Tibial artery (tissue), 4 donors: ENCODE measurements around the gene AGAP1.

Source experiments
- DNase-seq, 2 donors: peaks; one replicate each; pipeline ENCODE4 v3.0.0-alpha.2; 2019
- H3K27ac ChIP-seq, 2 donors: fragments of 200-600 bp; sonication (generic) in 1 of 2; 1 replicate in 1 of 2; 2 replicates in 1 of 2; pipeline ENCODE4 v1.5.1; 2018 to 2019; ENCODE audit warnings: mild to moderate bottlenecking in 1 of 2
- H3K27me3 ChIP-seq, 2 donors: fragments of 200-600 bp; sonication (generic) in 1 of 2; one replicate each; pipeline versions ENCODE4 v1.5.1 to v1.6.0; 2016 to 2019
- H3K36me3 ChIP-seq, 3 donors: fragments of 200-600 bp; sonication (generic) in 2 of 3; one replicate each; pipeline ENCODE4 v1.5.1; 2016 to 2019; ENCODE audit warnings: mild to moderate bottlenecking in 2 of 3
- H3K4me1 ChIP-seq, 4 donors: fragments of 200-600 bp; sonication (generic) in 2 of 4; 1 replicate in 3 of 4; 2 replicates in 1 of 4; pipeline ENCODE4 v1.5.1; 2016 to 2019
- H3K4me3 ChIP-seq, 2 donors: fragments of 200-600 bp; sonication (generic) in 1 of 2; 1 replicate in 1 of 2; 2 replicates in 1 of 2; pipeline ENCODE4 v1.5.1; 2018 to 2019; ENCODE audit warnings: mild to moderate bottlenecking in 2 of 2
- H3K9me3 ChIP-seq, 3 donors: fragments of 200-600 bp; sonication (generic) in 1 of 3; one replicate each; pipeline ENCODE4 v1.5.1; 2016 to 2019
- CTCF ChIP-seq, 2 experiments: fragments of 200-600 bp in 1 of 2; fragments of 450-650 bp in 1 of 2; IDR thresholded peaks; one replicate each; pipeline ENCODE4 v1.5.1; 2017 to 2019; ENCODE audit warnings: antibody characterized with exemption in 2 of 2, mild to moderate bottlenecking in 1 of 2, moderate library complexity in 1 of 2
- intact Hi-C: fragments of 100-400 bp; cut with DNase I; formaldehyde crosslinking; loops from one replicate; pipeline ENCODE4 v1.15.0; 2023; ENCODE audit warnings: low total_unique reads

AGAP1 gene

GRCh38 chr2:235832941-235833340 lies 339.1 kb downstream of the AGAP1 start:
- no peak overlapping the region for H3K27ac ChIP-seq
- H3K27me3 ChIP-seq: no peaks in the 10 kb centered on the region
- DNase-seq: peak in 1 of 2 donors; percentile 53
- no peak for TF ChIP-seq CTCF (IDR thresholded peaks at IDR 0.05)
- H3K9me3 ChIP-seq: no peaks in the 10 kb centered on the region
- H3K4me3 ChIP-seq: no peak overlapping the region
- intact Hi-C loops: no loop called here
- peaks cover 0 to 11% (median 8%) of the 10 kb centered on the region in 3 donors for H3K36me3 ChIP-seq
- no peaks in the 10 kb centered on the region for H3K4me1 ChIP-seq

GRCh38 chr2:235833971-235834620 lies 340.3 kb downstream of the AGAP1 start:
- TF ChIP-seq CTCF (IDR thresholded peaks at IDR 0.05): no peak
- intact Hi-C loops: no loop called here
- Histone ChIP-seq H3K4me3 (no peak overlapping the region), H3K27ac (no peak overlapping the region), H3K9me3 (no peaks in the 10 kb centered on the region), H3K4me1 (no peaks in the 10 kb centered on the region), H3K27me3 (no peaks in the 10 kb centered on the region), H3K36me3 (peaks cover 0 to 10% (median 4%) of the 10 kb centered on the region in 3 donors)
- DNase-seq: no peak

GRCh38 chr2:235834781-235835180 lies 340.9 kb downstream of the AGAP1 start:
- H3K9me3 ChIP-seq: no peaks in the 10 kb centered on the region
- no peak overlapping the region for H3K27ac ChIP-seq
- H3K36me3 ChIP-seq: peaks cover 0 to 6% (median 2%) of the 10 kb centered on the region in 3 donors
- DNase-seq: no peak
- no peaks in the 10 kb centered on the region for H3K27me3 ChIP-seq
- H3K4me1 ChIP-seq: no peaks in the 10 kb centered on the region
- no peak for TF ChIP-seq CTCF (IDR thresholded peaks at IDR 0.05)
- intact Hi-C loops: no loop called here
- no peak overlapping the region for H3K4me3 ChIP-seq

GRCh38 chr2:235835810-235836209 lies 342.0 kb downstream of the AGAP1 start:
- Histone ChIP-seq H3K4me1 (no peaks in the 10 kb centered on the region), H3K27me3 (no peaks in the 10 kb centered on the region), H3K27ac (no peak overlapping the region), H3K4me3 (no peak overlapping the region), H3K9me3 (no peaks in the 10 kb centered on the region), H3K36me3 (no peaks in the 10 kb centered on the region)
- intact Hi-C loops: no loop called here
- DNase-seq: no peak
- no peak for TF ChIP-seq CTCF (IDR thresholded peaks at IDR 0.05)

GRCh38 chr2:235836491-235836911 lies 342.7 kb downstream of the AGAP1 start:
- H3K27me3 ChIP-seq: no peaks in the 10 kb centered on the region
- no peaks in the 10 kb centered on the region for H3K4me1 ChIP-seq
- TF ChIP-seq CTCF (IDR thresholded peaks at IDR 0.05): no peak
- intact Hi-C loops: no loop called here
- H3K4me3 ChIP-seq: no peak overlapping the region
- H3K36me3 ChIP-seq: no peaks in the 10 kb centered on the region
- H3K9me3 ChIP-seq: no peaks in the 10 kb centered on the region
- H3K27ac ChIP-seq: no peak overlapping the region
- DNase-seq: no peak

- no peaks in the 10 kb centered on the region for H3K36me3 ChIP-seq
- intact Hi-C loops: no loop called here
- no peaks in the 10 kb centered on the region for H3K9me3 ChIP-seq
- no peak overlapping the region for H3K27ac ChIP-seq
- H3K27me3 ChIP-seq: no peaks in the 10 kb centered on the region
- no peak for DNase-seq
- H3K4me3 ChIP-seq: no peak overlapping the region
- TF ChIP-seq CTCF (IDR thresholded peaks at IDR 0.05): no peak
- H3K4me1 ChIP-seq: no peaks in the 10 kb centered on the region
Measured at GRCh38 chr2:235839226-235839625, 345.4 kb downstream of the AGAP1 start.
